Liver (tissue), 9 donors: ENCODE data around the gene NCKIPSD. TPM values are rescaled to one million over a fixed set of nuclear protein-coding genes. Genes with fewer than 3 reads are reported as not detected.

Source experiments
- DNase-seq: peaks from one replicate; pipeline ENCODE4 v3.0.0-alpha.2; 2017; ENCODE audit warnings: low spot score
- H3K27ac ChIP-seq, 2 donors: one replicate each; pipeline ENCODE4 v1.7.0; 2013; ENCODE audit warnings: inconsistent platforms in 2 of 2, low read length in 2 of 2, control low read depth in 1 of 2, low read depth in 1 of 2, mild to moderate bottlenecking in 1 of 2
- H3K27me3 ChIP-seq, 4 donors: one replicate each; pipeline versions ENCODE4 v1.6.1 to v1.7.0; 2013; ENCODE audit warnings: low read length in 3 of 4, inconsistent platforms in 1 of 4, mild to moderate bottlenecking in 1 of 4, moderate library complexity in 1 of 4; ENCODE audit not compliant: control insufficient read depth in 4 of 4, insufficient read depth in 4 of 4
- H3K36me3 ChIP-seq, 4 donors: one replicate each; pipeline versions ENCODE4 v1.6.1 to v1.7.0; 2013; ENCODE audit warnings: low read length in 3 of 4, mild to moderate bottlenecking in 3 of 4, low read depth in 1 of 4, moderate library complexity in 1 of 4; ENCODE audit not compliant: control insufficient read depth in 4 of 4, insufficient read depth in 3 of 4
- H3K4me1 ChIP-seq, 4 donors: one replicate each; pipeline versions ENCODE4 v1.6.1 to v1.7.0; 2013; ENCODE audit warnings: low read length in 3 of 4, mild to moderate bottlenecking in 3 of 4, moderate library complexity in 1 of 4; ENCODE audit not compliant: control insufficient read depth in 4 of 4, insufficient read depth in 4 of 4
- H3K4me3 ChIP-seq, 3 donors: one replicate each; pipeline versions ENCODE4 v1.6.1 to v1.7.0; 2013; ENCODE audit warnings: low read length in 3 of 3, control low read depth in 1 of 3, low read depth in 1 of 3, mild to moderate bottlenecking in 1 of 3
- H3K9ac ChIP-seq, 2 donors: one replicate each; pipeline ENCODE4 v1.7.0; 2013; ENCODE audit warnings: low read length in 2 of 2, mild to moderate bottlenecking in 2 of 2, moderate library complexity in 2 of 2, control low read depth in 1 of 2, low read depth in 1 of 2
- H3K9me3 ChIP-seq, 4 donors: one replicate each; pipeline versions ENCODE4 v1.6.1 to v1.7.0; 2013; ENCODE audit warnings: low read length in 3 of 4; ENCODE audit not compliant: control insufficient read depth in 4 of 4
- ATF3 ChIP-seq: IDR thresholded peaks from 2 replicates; pipeline ENCODE4 v1.6.1; 2016; ENCODE audit warnings: antibody characterized with exemption
- EGR1 ChIP-seq, 2 donors: IDR thresholded peaks; 2 replicates each; pipeline ENCODE4 v1.6.1; 2016 to 2018; ENCODE audit warnings: antibody characterized with exemption in 2 of 2, low read depth in 2 of 2
- FOXA1 ChIP-seq: IDR thresholded peaks from 2 replicates; pipeline ENCODE4 v1.6.1; 2016; ENCODE audit warnings: antibody characterized with exemption
- FOXA2 ChIP-seq: IDR thresholded peaks from 2 replicates; pipeline ENCODE4 v1.6.1; 2016; ENCODE audit warnings: antibody characterized with exemption
- GABPA ChIP-seq, 2 donors: IDR thresholded peaks in 1 of 2; conservative IDR thresholded peaks in 1 of 2; 2 replicates each; pipeline ENCODE4 v1.6.1; 2016; ENCODE audit warnings: antibody characterized with exemption in 2 of 2, mild to moderate bottlenecking in 1 of 2, moderate library complexity in 1 of 2
- HNF4A ChIP-seq, 2 donors: conservative IDR thresholded peaks; 2 replicates each; pipeline ENCODE4 v1.6.1; 2016; ENCODE audit warnings: antibody characterized with exemption in 2 of 2, mild to moderate bottlenecking in 2 of 2
- HNF4G ChIP-seq: IDR thresholded peaks from 2 replicates; pipeline ENCODE4 v1.6.1; 2016; ENCODE audit warnings: antibody characterized with exemption
- JUND ChIP-seq, 2 donors: IDR thresholded peaks; 2 replicates each; pipeline ENCODE4 v1.6.1; 2016; ENCODE audit warnings: antibody characterized with exemption in 2 of 2
- MAX ChIP-seq: IDR thresholded peaks from 2 replicates; pipeline ENCODE4 v1.6.1; 2016; ENCODE audit warnings: antibody characterized with exemption
- NR2F2 ChIP-seq: IDR thresholded peaks from 2 replicates; pipeline ENCODE4 v1.6.1; 2016; ENCODE audit warnings: antibody characterized with exemption
- RAD21 ChIP-seq, 2 donors: IDR thresholded peaks; 2 replicates each; pipeline ENCODE4 v1.6.1; 2016; ENCODE audit warnings: antibody characterized with exemption in 2 of 2, mild to moderate bottlenecking in 2 of 2
- RXRA ChIP-seq, 2 donors: IDR thresholded peaks; 2 replicates each; pipeline ENCODE4 v1.6.1; 2017 to 2018; ENCODE audit warnings: antibody characterized with exemption in 2 of 2, mild to moderate bottlenecking in 1 of 2
- SP1 ChIP-seq: IDR thresholded peaks from 2 replicates; pipeline ENCODE4 v1.6.1; 2018; ENCODE audit warnings: antibody characterized with exemption, mild to moderate bottlenecking
- TAF1 ChIP-seq: conservative IDR thresholded peaks from 2 replicates; pipeline ENCODE4 v1.6.1; 2016; ENCODE audit warnings: antibody characterized with exemption, mild to moderate bottlenecking
- YY1 ChIP-seq: IDR thresholded peaks from 2 replicates; pipeline ENCODE4 v1.6.1; 2016; ENCODE audit warnings: antibody characterized with exemption, mild to moderate bottlenecking
- ZBTB33 ChIP-seq: IDR thresholded peaks from 2 replicates; pipeline ENCODE4 v1.6.1; 2016; ENCODE audit warnings: antibody characterized with exemption
- WGBS: extraction: QIAGEN DNeasy Blood & Tissue Kit; methylation state at CpG from one replicate; pipeline ENCODE4 v1.1.7; 2013; 5-methylcytosine and 5-hydroxymethylcytosine counted together
- polyA plus RNA-seq, 2 donors: library from polyadenylated mRNA; stranded (reverse) in 1 of 2; unstranded in 1 of 2; fragments of 200-250 nt in 1 of 2; fragments of >200 nt in 1 of 2; fragmentation: Nextera tagmentation in 1 of 2; extraction: Ambion mirVana in 1 of 2; gene quantifications; one replicate each; pipeline versions ENCODE4 v1.2.1 to v1.2.3, GENCODE V29; 2013 to 2015
- total RNA-seq, 2 donors: library from RNA; depleted of rRNA; stranded (reverse); fragments of >200 nt; gene quantifications; one replicate each; pipeline ENCODE4 v1.2.3, GENCODE V29; 2014
- TF ChIP-seq, protein P1 (sequence below): fragments of 150-350 bp; IDR thresholded peaks from 2 replicates; pipeline ENCODE4 v1.5.1; 2017; ENCODE audit warnings: improper control_type of control experiment, low read depth, low read length; ENCODE audit not compliant: missing input control
- donor health status: healthy.
- donor health status: healthy.
- donor health status: healthy.
- donor health status: healthy.
- donor health status: healthy.

Gene NCKIPSD
- total and polyA plus RNA-seq, 4 donors, result 5.9 to 12.9 (median 8.7) TPM

- no peaks in the 10 kb centered on the region for H3K27me3 ChIP-seq
- no peak overlapping the region for H3K9ac ChIP-seq
- no peak overlapping the region for H3K4me3 ChIP-seq
- H3K4me1 ChIP-seq, result peaks cover 0 to 9% (median under 1%) of the 10 kb centered on the region in 4 donors
- H3K27ac ChIP-seq, result no peak overlapping the region
- H3K36me3 ChIP-seq, result no peaks in the 10 kb centered on the region
- H3K9me3 ChIP-seq, result no peaks in the 10 kb centered on the region
- TF ChIP-seq TAF1 (no peak), RXRA (IDR thresholded peaks at IDR 0.05) (no peak), JUND (IDR thresholded peaks at IDR 0.05) (no peak), FOXA1 (no peak), FOXA2 (no peak), RAD21 (IDR thresholded peaks at IDR 0.05) (no peak), ATF3 (no peak), SP1 (no peak), EGR1 (IDR thresholded peaks at IDR 0.05; ENCODE audit: low read depth in 2 of 2) (no peak), HNF4G (no peak), MAX (no peak), NR2F2 (no peak), ZBTB33 (no peak)
- TF ChIP-seq, protein P1, sequence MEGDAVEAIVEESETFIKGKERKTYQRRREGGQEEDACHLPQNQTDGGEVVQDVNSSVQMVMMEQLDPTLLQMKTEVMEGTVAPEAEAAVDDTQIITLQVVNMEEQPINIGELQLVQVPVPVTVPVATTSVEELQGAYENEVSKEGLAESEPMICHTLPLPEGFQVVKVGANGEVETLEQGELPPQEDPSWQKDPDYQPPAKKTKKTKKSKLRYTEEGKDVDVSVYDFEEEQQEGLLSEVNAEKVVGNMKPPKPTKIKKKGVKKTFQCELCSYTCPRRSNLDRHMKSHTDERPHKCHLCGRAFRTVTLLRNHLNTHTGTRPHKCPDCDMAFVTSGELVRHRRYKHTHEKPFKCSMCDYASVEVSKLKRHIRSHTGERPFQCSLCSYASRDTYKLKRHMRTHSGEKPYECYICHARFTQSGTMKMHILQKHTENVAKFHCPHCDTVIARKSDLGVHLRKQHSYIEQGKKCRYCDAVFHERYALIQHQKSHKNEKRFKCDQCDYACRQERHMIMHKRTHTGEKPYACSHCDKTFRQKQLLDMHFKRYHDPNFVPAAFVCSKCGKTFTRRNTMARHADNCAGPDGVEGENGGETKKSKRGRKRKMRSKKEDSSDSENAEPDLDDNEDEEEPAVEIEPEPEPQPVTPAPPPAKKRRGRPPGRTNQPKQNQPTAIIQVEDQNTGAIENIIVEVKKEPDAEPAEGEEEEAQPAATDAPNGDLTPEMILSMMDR, result no peak
- DNase-seq, result no peak
- WGBS, result 97% methylated on average over 12 of the region's 12 CpGs
Measured at GRCh38 chr3:48655063-48655462, 30.7 kb downstream of the NCKIPSD start.

DNA sequence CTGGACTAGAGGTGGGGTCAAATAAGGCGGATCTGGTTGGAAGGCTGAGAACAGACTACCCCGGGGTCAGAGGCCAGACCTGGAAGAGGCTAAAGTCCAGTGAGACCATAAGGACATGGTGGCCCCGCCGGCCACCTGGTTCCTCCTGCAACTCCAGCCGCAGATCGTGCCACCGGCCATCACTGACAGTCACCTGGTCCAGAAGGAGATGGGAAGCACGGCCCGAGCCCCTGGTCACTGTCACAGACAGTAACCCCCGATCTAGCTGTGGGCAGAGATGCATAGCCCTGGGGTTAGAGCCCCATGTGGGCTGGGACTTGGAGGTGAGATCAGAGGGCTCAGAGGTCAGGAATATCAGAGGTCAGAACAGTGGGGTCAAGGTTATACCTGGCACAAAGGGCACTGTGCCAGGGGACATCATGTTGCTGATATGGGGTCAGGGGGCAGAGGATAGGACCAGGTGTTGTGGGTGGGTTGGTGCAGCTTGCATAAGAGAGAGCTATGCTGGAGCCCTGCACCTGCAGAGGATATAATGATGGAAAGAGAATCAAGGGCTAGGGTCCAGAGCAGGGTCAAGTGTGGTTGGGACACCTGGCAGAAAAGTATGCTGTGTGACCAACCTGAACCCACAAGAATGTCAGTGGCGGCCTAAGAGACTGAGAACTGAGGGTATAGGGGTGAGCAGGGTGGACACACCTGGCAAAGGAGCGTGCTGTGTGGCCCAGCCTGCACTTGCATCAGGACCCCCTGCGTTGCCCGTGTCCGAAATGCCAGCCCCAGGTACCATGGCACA, 32.6 kb downstream of the NCKIPSD start:
- no peak overlapping the region for H3K4me3 ChIP-seq
- H3K27ac ChIP-seq, result no peak overlapping the region
- no peak overlapping the region for H3K9ac ChIP-seq
- no peaks in the 10 kb centered on the region for H3K9me3 ChIP-seq
- H3K36me3 ChIP-seq, result no peaks in the 10 kb centered on the region
- H3K27me3 ChIP-seq, result no peaks in the 10 kb centered on the region
- H3K4me1 ChIP-seq, result peaks cover 0 to 9% (median under 1%) of the 10 kb centered on the region in 4 donors
- TF ChIP-seq NR2F2 (no peak), HNF4G (no peak), FOXA2 (no peak), TAF1 (no peak), FOXA1 (no peak), RXRA (IDR thresholded peaks at IDR 0.05) (no peak), GABPA (IDR thresholded peaks at IDR 0.05 in 1 of 2, conservative IDR thresholded peaks at IDR 0.05 in 1 of 2) (no peak), EGR1 (IDR thresholded peaks at IDR 0.05; ENCODE audit: low read depth in 2 of 2) (no peak), SP1 (no peak), ATF3 (no peak), MAX (no peak), ZBTB33 (no peak), YY1 (no peak), RAD21 (IDR thresholded peaks at IDR 0.05) (no peak), JUND (IDR thresholded peaks at IDR 0.05) (no peak), HNF4A (conservative IDR thresholded peaks at IDR 0.05) (no peak)
- TF ChIP-seq, protein P1, result no peak
- 97% methylated on average over 15 of the region's 15 CpGs for WGBS
- DNase-seq, result no peak
